NB4 (cell line): Measurements from ENCODE around the gene CCNI2.

Source experiments
- CTCF ChIP-seq: IDR thresholded peaks from one replicate; pipeline ENCODE4 v1.5.1; 2012; ENCODE audit warnings: low read depth, low read length
- MYC ChIP-seq: IDR thresholded peaks from 2 replicates; pipeline ENCODE4 v1.6.1; 2011; ENCODE audit warnings: low read depth, low read length
- POLR2A ChIP-seq: IDR thresholded peaks from 2 replicates; pipeline ENCODE4 v1.6.1; 2011; ENCODE audit warnings: mild to moderate bottlenecking; ENCODE audit not compliant: insufficient read length; ENCODE audit errors: extremely low read depth

GRCh38 chr5:132771503-132771998, 24.3 kb downstream of the CCNI2 start:
- TF ChIP-seq CTCF (no peak), POLR2A (no peak), MYC (no peak)
